Duodenal mucosa (tissue), 2 donors: Measurements from ENCODE around the gene EMILIN2.

ENCODE experiments used
- H3K27ac ChIP-seq: one replicate; pipeline ENCODE4 v1.7.0; 2013; ENCODE audit warnings: low read depth, low read length
- H3K27me3 ChIP-seq, 2 donors: one replicate each; pipeline ENCODE4 v1.7.0; 2013; ENCODE audit warnings: low read length in 2 of 2, control low read depth in 1 of 2; ENCODE audit not compliant: insufficient read depth in 2 of 2, control insufficient read depth in 1 of 2
- H3K36me3 ChIP-seq, 2 donors: one replicate each; pipeline ENCODE4 v1.7.0; 2013; ENCODE audit warnings: low read length in 2 of 2, control low read depth in 1 of 2; ENCODE audit not compliant: insufficient read depth in 2 of 2, control insufficient read depth in 1 of 2
- H3K4me1 ChIP-seq, 2 donors: one replicate each; pipeline ENCODE4 v1.7.0; 2013; ENCODE audit warnings: low read length in 2 of 2, control low read depth in 1 of 2; ENCODE audit not compliant: insufficient read depth in 2 of 2, control insufficient read depth in 1 of 2
- H3K4me3 ChIP-seq, 2 donors: one replicate each; pipeline ENCODE4 v1.7.0; 2013; ENCODE audit warnings: low read length in 2 of 2, low read depth in 1 of 2
- H3K9ac ChIP-seq, 2 donors: one replicate each; pipeline ENCODE4 v1.7.0; 2013; ENCODE audit warnings: low read length in 2 of 2, low read depth in 1 of 2
- H3K9me3 ChIP-seq, 2 donors: one replicate each; pipeline ENCODE4 v1.7.0; 2013; ENCODE audit warnings: low read length in 2 of 2, control low read depth in 1 of 2; ENCODE audit not compliant: control insufficient read depth in 1 of 2

The EMILIN2 gene

GRCh38 chr18:2884706-2885285, 38.0 kb downstream of the EMILIN2 start:
- H3K4me1 ChIP-seq = peaks cover 3 to 5% of the 10 kb centered on the region in 2 donors
- H3K27me3 ChIP-seq = no peaks in the 10 kb centered on the region
- no peak overlapping the region for H3K9ac ChIP-seq
- no peaks in the 10 kb centered on the region for H3K36me3 ChIP-seq
- H3K9me3 ChIP-seq = peaks cover 0 to 4% of the 10 kb centered on the region in 2 donors
- no peak overlapping the region for H3K27ac ChIP-seq
- no peak overlapping the region for H3K4me3 ChIP-seq

- Histone ChIP-seq H3K4me3 (no peak overlapping the region), H3K9me3 (peaks cover 0 to 4% of the 10 kb centered on the region in 2 donors), H3K4me1 (peaks cover 3 to 5% of the 10 kb centered on the region in 2 donors), H3K27me3 (peaks cover 0 to 9% of the 10 kb centered on the region in 2 donors), H3K36me3 (no peaks in the 10 kb centered on the region), H3K27ac (no peak overlapping the region), H3K9ac (no peak overlapping the region)
Observed at GRCh38 chr18:2887470-2887869, 40.7 kb downstream of the EMILIN2 start.

- Histone ChIP-seq H3K4me3 (no peak overlapping the region), H3K9ac (no peak overlapping the region), H3K27me3 (peaks cover 0 to 9% of the 10 kb centered on the region in 2 donors), H3K4me1 (no peaks in the 10 kb centered on the region), H3K36me3 (no peaks in the 10 kb centered on the region), H3K27ac (no peak overlapping the region), H3K9me3 (peaks cover 0 to 4% of the 10 kb centered on the region in 2 donors)
Observed at GRCh38 chr18:2889761-2890192, 43.0 kb downstream of the EMILIN2 start.

GRCh38 chr18:2890606-2891005, 43.8 kb downstream of the EMILIN2 start:
- H3K4me3 ChIP-seq = no peak overlapping the region
- no peak overlapping the region for H3K27ac ChIP-seq
- no peak overlapping the region for H3K9ac ChIP-seq
- H3K27me3 ChIP-seq = peaks cover 0 to 9% of the 10 kb centered on the region in 2 donors
- H3K36me3 ChIP-seq = no peaks in the 10 kb centered on the region
- no peaks in the 10 kb centered on the region for H3K4me1 ChIP-seq
- peaks cover 0 to 4% of the 10 kb centered on the region in 2 donors for H3K9me3 ChIP-seq

GRCh38 chr18:2891526-2892431, 45.0 kb downstream of the EMILIN2 start:
- no peak overlapping the region for H3K4me3 ChIP-seq
- peaks cover 0 to 1% of the 10 kb centered on the region in 2 donors for H3K9me3 ChIP-seq
- H3K27me3 ChIP-seq = peaks cover 0 to 9% of the 10 kb centered on the region in 2 donors
- H3K9ac ChIP-seq = no peak overlapping the region
- no peaks in the 10 kb centered on the region for H3K36me3 ChIP-seq
- no peak overlapping the region for H3K27ac ChIP-seq
- H3K4me1 ChIP-seq = no peaks in the 10 kb centered on the region

- no peak overlapping the region for H3K4me3 ChIP-seq
- no peaks in the 10 kb centered on the region for H3K4me1 ChIP-seq
- no peaks in the 10 kb centered on the region for H3K9me3 ChIP-seq
- H3K36me3 ChIP-seq = no peaks in the 10 kb centered on the region
- H3K27me3 ChIP-seq = peaks cover 0 to 9% of the 10 kb centered on the region in 2 donors
- no peak overlapping the region for H3K27ac ChIP-seq
- H3K9ac ChIP-seq = no peak overlapping the region
Observed at GRCh38 chr18:2893056-2893455, 46.2 kb downstream of the EMILIN2 start.

GRCh38 chr18:2893676-2894075, 46.9 kb downstream of the EMILIN2 start:
- Histone ChIP-seq H3K9me3 (no peaks in the 10 kb centered on the region), H3K9ac (no peak overlapping the region), H3K36me3 (no peaks in the 10 kb centered on the region), H3K4me3 (no peak overlapping the region), H3K27me3 (peaks cover 0 to 9% of the 10 kb centered on the region in 2 donors), H3K27ac (no peak overlapping the region), H3K4me1 (no peaks in the 10 kb centered on the region)

GRCh38 chr18:2894131-2894840, 47.5 kb downstream of the EMILIN2 start:
- H3K9ac ChIP-seq = no peak overlapping the region
- no peaks in the 10 kb centered on the region for H3K9me3 ChIP-seq
- no peaks in the 10 kb centered on the region for H3K36me3 ChIP-seq
- peaks cover 0 to 9% of the 10 kb centered on the region in 2 donors for H3K27me3 ChIP-seq
- no peaks in the 10 kb centered on the region for H3K4me1 ChIP-seq
- H3K27ac ChIP-seq = no peak overlapping the region
- no peak overlapping the region for H3K4me3 ChIP-seq

GRCh38 chr18:2894841-2895370, 48.1 kb downstream of the EMILIN2 start:
- H3K27me3 ChIP-seq = peaks cover 0 to 9% of the 10 kb centered on the region in 2 donors
- no peaks in the 10 kb centered on the region for H3K4me1 ChIP-seq
- no peaks in the 10 kb centered on the region for H3K36me3 ChIP-seq
- no peak overlapping the region for H3K4me3 ChIP-seq
- H3K9me3 ChIP-seq = no peaks in the 10 kb centered on the region
- H3K27ac ChIP-seq = no peak overlapping the region
- H3K9ac ChIP-seq = no peak overlapping the region
